ENCODE results near the gene ADCY7. TPM values are rescaled to one million over a fixed set of nuclear protein-coding genes. Genes with fewer than 3 reads are reported as not detected.

The ADCY7 gene
- total and polyA plus RNA-seq, 9 of the 15 experiments (the other 6 are each of a cell fraction or from before 2014, with no cell fraction given), result 2.3 to 108 (median 28.6) TPM

- TF ChIP-seq CEBPZ (IDR thresholded peaks at IDR 0.05; ENCODE audit: borderline replicate concordance, low read depth, low read length) (no peak), RBM22 (IDR thresholded peaks at IDR 0.05; ENCODE audit: low read depth, low read length, poor library complexity, severe bottlenecking) (no peak), FOXA1 (IDR thresholded peaks at IDR 0.05; ENCODE audit: borderline replicate concordance) (no peak), HNRNPK (IDR thresholded peaks at IDR 0.05; ENCODE audit: low read depth, low read length, poor library complexity, severe bottlenecking) (no peak), ZNF699 (CRISPR knock-in tag; IDR thresholded peaks at IDR 0.05; ENCODE audit: insufficient replicate concordance) (no peak), ZFP36 (IDR thresholded peaks at IDR 0.05; ENCODE audit: low read depth, low read length, partially characterized antibody) (peak; percentile 94), ADNP (tag; IDR thresholded peaks at IDR 0.05) (no peak), ZSCAN32 (CRISPR knock-in tag; IDR thresholded peaks at IDR 0.05) (no peak), E2F5 (CRISPR knock-in tag; IDR thresholded peaks at IDR 0.05) (no peak), ASH1L (IDR thresholded peaks at IDR 0.05; ENCODE audit: borderline replicate concordance, low read depth, partially characterized antibody) (no peak), NR4A1 (CRISPR knock-in tag; IDR thresholded peaks at IDR 0.05) (no peak), NR4A1 (tag; IDR thresholded peaks at IDR 0.05) (peak; percentile 78), ARID3A (IDR thresholded peaks at IDR 0.05; ENCODE audit: borderline replicate concordance, low read depth, low read length) (0 out of 2 replicates have a peak, but pooled peaks have one; percentile 31), ELF4 (CRISPR knock-in tag; IDR thresholded peaks at IDR 0.05) (no peak), BRF2 (IDR thresholded peaks at IDR 0.05; ENCODE audit: borderline replicate concordance, insufficient read depth, insufficient read length) (no peak), BCOR (IDR thresholded peaks at IDR 0.05) (peak; percentile 93; the same call in 1 of the 2 replicates), PYGO2 (tag; IDR thresholded peaks at IDR 0.05) (no peak), E2F1 (CRISPR knock-in tag; IDR thresholded peaks at IDR 0.05) (no peak)
These were observed 3.1 kb upstream of the ADCY7 start (continued) for GRCh38 chr16:50263060-50263909.
